ENCODE measurements around the gene IFT22. TPM values are rescaled to one million over a fixed set of nuclear protein-coding genes. Genes with fewer than 3 reads are reported as not detected.

The IFT22 gene
- total RNA-seq: 20.7 and 22.0 TPM in 2 replicates

GRCh38 chr7:101321491-101322401 lies at the start of gene IFT22:
Gene IFT22 (minus strand): TSS chr7:101321812. CDS start chr7:101321709, 103 bp downstream.

DNA sequence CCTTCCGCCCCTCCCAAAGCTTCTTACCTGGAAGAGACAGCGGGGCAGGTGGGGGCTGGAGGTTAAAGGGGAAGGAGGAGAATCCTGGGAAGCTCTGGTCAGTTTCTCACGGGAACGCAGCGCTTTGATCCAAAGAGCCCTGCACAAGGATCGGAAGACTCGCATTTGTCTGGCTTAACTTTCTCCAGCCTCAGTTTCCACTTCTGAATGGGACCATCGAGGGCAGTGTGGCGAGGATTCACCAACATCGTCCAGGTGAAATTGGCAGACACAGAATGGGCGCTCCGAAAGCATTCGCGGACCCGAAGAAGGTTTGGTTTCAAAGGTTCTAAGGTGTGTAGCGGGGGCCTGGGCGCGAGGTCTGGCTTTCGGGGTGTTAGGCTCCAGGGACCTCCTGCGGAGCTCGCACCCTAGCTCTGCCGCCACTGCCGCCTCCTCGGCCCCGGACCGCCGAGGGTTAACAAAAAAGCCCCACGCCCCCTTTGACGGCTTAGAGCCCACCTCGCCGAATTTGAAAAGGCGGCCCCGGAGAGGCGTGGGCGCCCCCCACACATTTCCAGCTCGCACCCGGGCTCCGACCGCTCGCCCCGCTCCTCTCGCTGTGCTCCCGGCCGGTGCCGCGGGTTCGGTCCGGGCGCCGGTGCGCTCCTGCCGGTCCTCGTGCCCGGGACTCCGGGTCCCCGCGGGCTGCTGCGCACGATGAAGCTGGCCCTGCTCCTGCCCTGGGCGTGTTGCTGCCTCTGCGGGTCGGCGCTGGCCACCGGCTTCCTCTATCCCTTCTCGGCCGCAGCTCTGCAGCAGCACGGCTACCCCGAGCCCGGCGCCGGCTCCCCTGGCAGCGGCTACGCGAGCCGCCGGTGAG lies 41.0 kb upstream of the IFT22 start, which contains the start of gene COL26A1:
Gene COL26A1, plus strand, starts transcription at position 542 of the 862 bp plus-strand sequence. Its CDS starts 158 bp downstream, at position 700.

Other genes with a start within 250 kb of the IFT22 start
- gene TRIM56, start 236.3 kb downstream of the IFT22 start, total RNA-seq: 12.8 and 18.3 TPM in 2 replicates
- gene SERPINE1, start 194.7 kb downstream of the IFT22 start, total RNA-seq: 2,435 and 2,576 TPM in 2 replicates
- 138 and 216 TPM in 2 replicates for gene AP1S1, start 167.3 kb downstream of the IFT22 start, total RNA-seq
- under 0.01 TPM in 1 of 2 replicates, not detected in the other for gene VGF, start 156.2 kb downstream of the IFT22 start, total RNA-seq
- gene NAT16, start 141.5 kb downstream of the IFT22 start, total RNA-seq: not detected in 2 replicates
- not detected in 2 replicates for gene MOGAT3, start 120.8 kb downstream of the IFT22 start, total RNA-seq
- 58.9 and 84.0 TPM in 2 replicates for gene PLOD3, start 104.2 kb downstream of the IFT22 start, total RNA-seq
- gene ZNHIT1, start 103.6 kb downstream of the IFT22 start, total RNA-seq: 86.0 and 115 TPM in 2 replicates
- gene CLDN15, start 84.0 kb downstream of the IFT22 start, total RNA-seq: 1.7 and 4.2 TPM in 2 replicates
- 192 and 275 TPM in 2 replicates for gene FIS1, start 76.7 kb downstream of the IFT22 start, total RNA-seq
- gene COL26A1, start 41.1 kb upstream of the IFT22 start, total RNA-seq: under 0.01 TPM in 1 of 2 replicates, not detected in the other

Data from regular cardiac myocyte (primary cell).